IPS-20b (cell line): ENCODE results near the gene AGTR1.

Experiments
- H3K27ac ChIP-seq: one replicate; pipeline ENCODE4 v1.5.1; 2013; ENCODE audit warnings: low read length
- H3K27me3 ChIP-seq: 2 replicates; pipeline ENCODE4 v1.6.1; 2013; ENCODE audit warnings: mild to moderate bottlenecking, low read length, inconsistent platforms; ENCODE audit not compliant: insufficient read depth
- H3K36me3 ChIP-seq: 2 replicates; pipeline ENCODE4 v1.6.1; 2013; ENCODE audit warnings: low read depth, mild to moderate bottlenecking, inconsistent platforms, low read length, moderate library complexity; ENCODE audit not compliant: insufficient read depth
- H3K4me1 ChIP-seq: 2 replicates; pipeline ENCODE4 v1.6.1; 2013; ENCODE audit warnings: mild to moderate bottlenecking, control low read depth, inconsistent platforms, low read length, moderate library complexity; ENCODE audit not compliant: insufficient read depth
- H3K4me3 ChIP-seq: 2 replicates; pipeline ENCODE4 v1.5.1; 2013; ENCODE audit warnings: mild to moderate bottlenecking, low read length, inconsistent platforms
- H3K9ac ChIP-seq: 2 replicates; pipeline ENCODE4 v1.6.1; 2013; ENCODE audit warnings: low read depth, mild to moderate bottlenecking, inconsistent platforms, low read length, moderate library complexity
- H3K9me3 ChIP-seq: 2 replicates; pipeline ENCODE4 v1.6.1; 2013; ENCODE audit warnings: mild to moderate bottlenecking, low read depth, low read length, inconsistent platforms; ENCODE audit not compliant: insufficient read depth

Gene AGTR1

GRCh38 chr3:148720873-148721272, 23.2 kb downstream of the AGTR1 start:
- H3K9ac ChIP-seq: no peak overlapping the region
- no peak overlapping the region for H3K27ac ChIP-seq
- H3K4me1 ChIP-seq: peaks cover 4% of the 10 kb centered on the region; the same call in 1 of the 2 replicates
- H3K27me3 ChIP-seq: no peaks in the 10 kb centered on the region
- no peaks in the 10 kb centered on the region for H3K36me3 ChIP-seq
- no peaks in the 10 kb centered on the region for H3K9me3 ChIP-seq
- H3K4me3 ChIP-seq: no peak overlapping the region

GRCh38 chr3:148723631-148724030, 25.9 kb downstream of the AGTR1 start:
- Histone ChIP-seq H3K4me3 (no peak overlapping the region), H3K4me1 (peaks cover 4% of the 10 kb centered on the region; the same call in 1 of the 2 replicates), H3K36me3 (no peaks in the 10 kb centered on the region), H3K27ac (no peak overlapping the region), H3K9me3 (no peaks in the 10 kb centered on the region), H3K9ac (no peak overlapping the region), H3K27me3 (no peaks in the 10 kb centered on the region)

- Histone ChIP-seq H3K4me1 (no peaks in the 10 kb centered on the region), H3K27ac (no peak overlapping the region), H3K27me3 (no peaks in the 10 kb centered on the region), H3K4me3 (no peak overlapping the region), H3K36me3 (no peaks in the 10 kb centered on the region), H3K9me3 (no peaks in the 10 kb centered on the region), H3K9ac (no peak overlapping the region)
Measured at GRCh38 chr3:148727231-148727630, 29.5 kb downstream of the AGTR1 start.

GRCh38 chr3:148728753-148729152, 31.1 kb downstream of the AGTR1 start:
- no peaks in the 10 kb centered on the region for H3K27me3 ChIP-seq
- H3K36me3 ChIP-seq: no peaks in the 10 kb centered on the region
- H3K9me3 ChIP-seq: no peaks in the 10 kb centered on the region
- no peak overlapping the region for H3K27ac ChIP-seq
- H3K9ac ChIP-seq: no peak overlapping the region
- H3K4me1 ChIP-seq: no peaks in the 10 kb centered on the region
- no peak overlapping the region for H3K4me3 ChIP-seq

GRCh38 chr3:148729476-148730055, 31.9 kb downstream of the AGTR1 start:
- Histone ChIP-seq H3K27me3 (no peaks in the 10 kb centered on the region), H3K4me1 (no peaks in the 10 kb centered on the region), H3K27ac (no peak overlapping the region), H3K4me3 (no peak overlapping the region), H3K36me3 (no peaks in the 10 kb centered on the region), H3K9ac (no peak overlapping the region), H3K9me3 (no peaks in the 10 kb centered on the region)

GRCh38 chr3:148730676-148731075, 33.0 kb downstream of the AGTR1 start:
- no peaks in the 10 kb centered on the region for H3K4me1 ChIP-seq
- H3K27ac ChIP-seq: no peak overlapping the region
- no peaks in the 10 kb centered on the region for H3K36me3 ChIP-seq
- no peaks in the 10 kb centered on the region for H3K9me3 ChIP-seq
- H3K4me3 ChIP-seq: no peak overlapping the region
- H3K9ac ChIP-seq: no peak overlapping the region
- no peaks in the 10 kb centered on the region for H3K27me3 ChIP-seq

GRCh38 chr3:148735597-148735996, 37.9 kb downstream of the AGTR1 start:
- Histone ChIP-seq H3K4me1 (no peaks in the 10 kb centered on the region), H3K27ac (no peak overlapping the region)

GRCh38 chr3:148736086-148736485, 38.4 kb downstream of the AGTR1 start:
- Histone ChIP-seq H3K9me3 (no peaks in the 10 kb centered on the region), H3K27me3 (no peaks in the 10 kb centered on the region), H3K27ac (no peak overlapping the region), H3K36me3 (no peaks in the 10 kb centered on the region), H3K9ac (no peak overlapping the region), H3K4me1 (no peaks in the 10 kb centered on the region), H3K4me3 (no peak overlapping the region)

More at GRCh38 chr3:148735597-148735996, 37.9 kb downstream of the AGTR1 start:
- Histone ChIP-seq H3K9ac (no peak overlapping the region), H3K27me3 (no peaks in the 10 kb centered on the region), H3K36me3 (no peaks in the 10 kb centered on the region), H3K9me3 (no peaks in the 10 kb centered on the region), H3K4me3 (no peak overlapping the region)

- Histone ChIP-seq H3K27me3 (no peaks in the 10 kb centered on the region), H3K9ac (no peak overlapping the region), H3K27ac (no peak overlapping the region), H3K4me3 (no peak overlapping the region), H3K36me3 (no peaks in the 10 kb centered on the region), H3K9me3 (no peaks in the 10 kb centered on the region), H3K4me1 (no peaks in the 10 kb centered on the region)
Measured at GRCh38 chr3:148737104-148737530, 39.4 kb downstream of the AGTR1 start.

- H3K4me3 ChIP-seq: no peak overlapping the region
- H3K27ac ChIP-seq: no peak overlapping the region
- H3K9ac ChIP-seq: no peak overlapping the region
- H3K27me3 ChIP-seq: no peaks in the 10 kb centered on the region
- no peaks in the 10 kb centered on the region for H3K4me1 ChIP-seq
- H3K9me3 ChIP-seq: no peaks in the 10 kb centered on the region
- no peaks in the 10 kb centered on the region for H3K36me3 ChIP-seq
Measured at GRCh38 chr3:148739720-148740119, 42.0 kb downstream of the AGTR1 start.

GRCh38 chr3:148740291-148740690, 42.6 kb downstream of the AGTR1 start:
- Histone ChIP-seq H3K4me3 (no peak overlapping the region), H3K9ac (no peak overlapping the region), H3K36me3 (no peaks in the 10 kb centered on the region), H3K9me3 (no peaks in the 10 kb centered on the region), H3K4me1 (no peaks in the 10 kb centered on the region), H3K27ac (no peak overlapping the region), H3K27me3 (no peaks in the 10 kb centered on the region)

GRCh38 chr3:148741219-148741618, 43.5 kb downstream of the AGTR1 start:
- Histone ChIP-seq H3K27ac (no peak overlapping the region), H3K36me3 (no peaks in the 10 kb centered on the region), H3K9me3 (no peaks in the 10 kb centered on the region), H3K9ac (no peak overlapping the region), H3K4me1 (no peaks in the 10 kb centered on the region), H3K27me3 (no peaks in the 10 kb centered on the region), H3K4me3 (no peak overlapping the region)
